ENCODE results near the gene TMEM54.

The TMEM54 gene

DNA sequence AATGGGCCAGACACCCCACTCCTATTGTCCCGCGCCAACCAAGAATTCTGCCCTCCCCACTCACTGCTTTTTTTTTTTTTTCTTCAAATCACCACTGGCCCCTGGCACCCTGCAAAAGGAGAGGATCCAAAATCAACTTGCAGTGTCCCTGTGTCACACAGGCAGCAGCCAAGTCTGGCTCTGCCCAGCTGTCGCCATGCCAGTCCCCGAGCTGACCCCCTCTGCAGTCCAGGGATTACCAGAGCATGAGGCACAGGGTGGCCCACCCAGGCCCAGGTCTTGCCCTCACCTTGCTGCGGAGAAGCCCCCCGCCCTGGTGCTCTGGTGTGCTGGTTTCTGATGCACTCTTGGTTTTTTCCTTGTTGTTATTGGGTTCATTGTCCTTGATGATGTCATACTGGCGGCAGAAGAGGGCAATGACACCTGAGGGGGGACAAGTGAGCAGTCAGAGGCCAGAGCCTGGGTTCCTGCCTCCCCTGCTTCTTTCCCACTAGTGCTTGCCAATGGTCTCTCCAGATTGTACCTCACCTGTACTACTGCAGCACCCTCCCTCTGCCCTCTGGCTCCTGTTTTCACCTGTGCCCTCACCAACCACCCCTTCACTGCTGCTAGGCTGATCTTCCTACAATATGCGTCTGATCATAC lies 36.7 kb downstream of the TMEM54 start:
- no peak for DNase-seq (ENCODE audit: low spot score)

- DNase-seq (ENCODE audit: low spot score), result no peak
Observed at GRCh38 chr1:32863881-32864245, 37.3 kb downstream of the TMEM54 start.

DNA sequence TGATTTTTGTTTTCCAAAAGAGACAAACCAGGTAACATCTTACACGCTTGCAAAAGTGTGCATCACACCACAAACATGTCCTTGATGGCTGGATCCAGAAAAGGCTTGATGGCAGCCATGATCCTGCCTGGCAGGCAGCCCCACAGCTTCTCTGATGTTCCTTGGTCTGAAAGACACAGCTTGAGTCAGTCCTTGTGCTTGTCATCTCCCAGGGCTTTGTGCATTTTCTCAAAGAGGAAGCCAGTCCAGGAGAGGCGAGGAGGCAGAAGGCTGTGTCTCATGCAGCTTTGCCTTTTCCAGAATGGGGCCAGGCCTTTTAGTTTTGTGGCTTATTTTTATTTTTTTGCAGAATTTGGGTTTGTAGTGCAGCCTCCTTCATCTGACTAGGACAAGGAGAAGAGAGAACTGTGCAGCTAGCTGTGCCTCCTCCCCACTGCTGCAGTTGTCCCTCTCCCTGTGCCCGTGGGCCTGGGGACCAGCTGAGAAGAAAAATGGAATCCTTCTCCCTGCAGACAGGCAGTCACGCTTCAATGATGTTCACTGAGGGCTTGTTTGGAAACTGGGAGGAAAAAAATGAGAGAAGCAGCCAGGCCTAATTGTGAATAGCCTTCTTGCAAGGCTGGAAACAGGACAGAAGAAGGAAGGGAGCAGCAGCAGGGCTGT lies 37.8 kb downstream of the TMEM54 start:
- no peak for DNase-seq (ENCODE audit: low spot score)

GRCh38 chr1:32861904-32862695 lies 39.1 kb downstream of the TMEM54 start:
- DNase-seq (ENCODE audit: low spot score), result no peak

DNA sequence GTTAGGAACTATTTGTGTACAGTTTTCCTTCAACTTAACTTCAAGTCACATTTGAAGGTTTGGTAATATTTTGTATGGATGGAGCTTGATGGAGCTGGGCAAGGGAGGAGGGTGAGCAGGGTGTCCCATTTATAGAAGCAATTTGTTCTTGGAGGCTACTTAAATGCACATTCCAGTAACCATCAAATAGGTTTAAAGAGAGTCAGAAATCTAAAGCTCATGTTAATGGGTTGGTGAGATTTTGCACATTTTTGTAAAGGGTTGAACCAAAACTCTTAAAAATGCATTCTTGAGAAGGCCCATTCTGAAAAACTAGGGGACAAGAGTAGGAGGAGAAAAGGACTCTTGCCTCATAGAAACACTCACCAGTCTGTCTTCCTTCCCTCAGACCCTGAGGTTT lies 40.6 kb downstream of the TMEM54 start:
- DNase-seq (ENCODE audit: low spot score), result no peak

DNA sequence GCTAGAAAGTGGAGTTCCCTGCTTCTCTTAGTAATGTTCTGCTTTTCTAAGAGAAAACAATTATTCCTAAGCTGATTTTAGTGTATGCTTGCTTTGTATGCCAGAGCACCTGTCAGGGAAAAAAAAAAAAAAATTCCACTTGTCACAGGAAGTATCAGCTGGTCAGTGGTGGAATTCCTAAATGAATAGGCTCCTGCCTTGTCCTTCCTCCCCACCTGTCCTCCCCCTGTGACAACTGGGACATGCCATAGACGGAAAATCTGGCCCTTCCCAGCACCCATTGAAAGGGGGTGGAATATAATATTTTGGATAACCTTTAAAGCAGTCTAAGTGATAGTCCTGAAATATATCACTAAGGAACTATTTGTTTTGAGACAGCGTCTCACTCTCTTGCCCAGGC lies 41.3 kb downstream of the TMEM54 start:
- no peak for DNase-seq (ENCODE audit: low spot score)

GRCh38 chr1:32858791-32859190 lies 42.4 kb downstream of the TMEM54 start:
- no peak for DNase-seq (ENCODE audit: low spot score)

DNA sequence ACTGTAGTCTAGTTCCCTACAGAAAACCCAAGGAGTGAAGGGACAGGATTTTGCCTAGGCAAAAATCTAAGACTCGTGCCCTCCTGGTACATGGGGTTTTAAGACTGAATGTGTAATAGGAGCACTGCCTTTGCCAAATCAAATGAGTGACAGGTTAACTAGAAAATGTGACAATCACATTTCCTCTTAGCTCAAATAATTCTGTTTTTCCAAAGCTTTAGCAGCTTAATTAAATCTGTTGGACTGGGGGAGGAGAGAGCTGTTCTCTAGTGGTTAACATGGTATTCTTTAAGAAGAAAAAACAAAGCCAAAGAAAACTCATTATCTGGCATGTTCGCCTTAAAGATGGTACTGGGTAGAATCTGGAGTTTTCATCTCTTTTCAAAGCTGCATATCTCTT lies 43.1 kb downstream of the TMEM54 start:
- DNase-seq (ENCODE audit: low spot score), result no peak

- no peak for DNase-seq (ENCODE audit: low spot score)
Observed at GRCh38 chr1:32855861-32856617, 45.1 kb downstream of the TMEM54 start.

- DNase-seq (ENCODE audit: low spot score), result no peak
Observed at GRCh38 chr1:32848354-32849063, 52.7 kb downstream of the TMEM54 start.
